Measurements from ENCODE around the gene SMC5.

DNA sequence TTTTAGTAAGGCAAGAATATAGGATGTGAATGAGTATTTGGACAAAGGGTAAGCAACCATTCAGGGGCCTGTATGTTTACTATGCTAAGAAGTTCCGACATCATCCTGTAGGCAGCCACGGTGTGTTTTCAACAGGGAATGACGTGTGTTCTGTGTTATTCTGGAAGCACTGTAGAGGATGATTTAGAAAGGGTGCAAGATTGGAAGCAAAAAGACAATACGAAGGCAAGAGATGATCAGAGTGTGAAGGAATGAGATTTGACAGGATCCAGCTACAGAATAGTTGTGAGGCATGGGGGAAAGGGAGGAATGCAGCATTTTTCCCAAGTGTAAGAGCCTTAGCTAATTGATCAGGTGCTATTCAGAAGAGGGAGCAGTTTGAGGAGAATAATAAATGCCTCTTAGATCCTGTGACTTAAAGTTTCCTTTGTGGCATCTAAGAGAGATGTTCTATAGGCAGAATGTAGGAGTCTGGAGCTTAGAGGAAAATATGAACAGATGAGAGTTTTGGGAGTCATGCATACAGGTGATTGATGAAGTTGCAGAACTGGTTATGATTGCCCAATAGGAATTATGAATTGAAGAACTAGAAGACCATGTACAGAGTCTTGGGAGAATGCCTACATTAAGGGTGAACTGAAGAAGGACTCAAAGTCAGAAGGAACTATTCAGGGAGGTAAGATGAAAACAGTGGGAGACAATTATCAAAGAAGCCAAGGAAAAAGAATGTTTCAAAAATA lies 2.5 kb downstream of the SMC5 start:
- TF ChIP-seq, protein P1, sequence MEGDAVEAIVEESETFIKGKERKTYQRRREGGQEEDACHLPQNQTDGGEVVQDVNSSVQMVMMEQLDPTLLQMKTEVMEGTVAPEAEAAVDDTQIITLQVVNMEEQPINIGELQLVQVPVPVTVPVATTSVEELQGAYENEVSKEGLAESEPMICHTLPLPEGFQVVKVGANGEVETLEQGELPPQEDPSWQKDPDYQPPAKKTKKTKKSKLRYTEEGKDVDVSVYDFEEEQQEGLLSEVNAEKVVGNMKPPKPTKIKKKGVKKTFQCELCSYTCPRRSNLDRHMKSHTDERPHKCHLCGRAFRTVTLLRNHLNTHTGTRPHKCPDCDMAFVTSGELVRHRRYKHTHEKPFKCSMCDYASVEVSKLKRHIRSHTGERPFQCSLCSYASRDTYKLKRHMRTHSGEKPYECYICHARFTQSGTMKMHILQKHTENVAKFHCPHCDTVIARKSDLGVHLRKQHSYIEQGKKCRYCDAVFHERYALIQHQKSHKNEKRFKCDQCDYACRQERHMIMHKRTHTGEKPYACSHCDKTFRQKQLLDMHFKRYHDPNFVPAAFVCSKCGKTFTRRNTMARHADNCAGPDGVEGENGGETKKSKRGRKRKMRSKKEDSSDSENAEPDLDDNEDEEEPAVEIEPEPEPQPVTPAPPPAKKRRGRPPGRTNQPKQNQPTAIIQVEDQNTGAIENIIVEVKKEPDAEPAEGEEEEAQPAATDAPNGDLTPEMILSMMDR (IDR thresholded peaks at IDR 0.05; ENCODE audit: low read depth, low read length, missing input control): no peak
- TF ChIP-seq YY1 (IDR thresholded peaks at IDR 0.05): no peak
- no peak for TF ChIP-seq SP1 (IDR thresholded peaks at IDR 0.05)
- TF ChIP-seq, protein P2, sequence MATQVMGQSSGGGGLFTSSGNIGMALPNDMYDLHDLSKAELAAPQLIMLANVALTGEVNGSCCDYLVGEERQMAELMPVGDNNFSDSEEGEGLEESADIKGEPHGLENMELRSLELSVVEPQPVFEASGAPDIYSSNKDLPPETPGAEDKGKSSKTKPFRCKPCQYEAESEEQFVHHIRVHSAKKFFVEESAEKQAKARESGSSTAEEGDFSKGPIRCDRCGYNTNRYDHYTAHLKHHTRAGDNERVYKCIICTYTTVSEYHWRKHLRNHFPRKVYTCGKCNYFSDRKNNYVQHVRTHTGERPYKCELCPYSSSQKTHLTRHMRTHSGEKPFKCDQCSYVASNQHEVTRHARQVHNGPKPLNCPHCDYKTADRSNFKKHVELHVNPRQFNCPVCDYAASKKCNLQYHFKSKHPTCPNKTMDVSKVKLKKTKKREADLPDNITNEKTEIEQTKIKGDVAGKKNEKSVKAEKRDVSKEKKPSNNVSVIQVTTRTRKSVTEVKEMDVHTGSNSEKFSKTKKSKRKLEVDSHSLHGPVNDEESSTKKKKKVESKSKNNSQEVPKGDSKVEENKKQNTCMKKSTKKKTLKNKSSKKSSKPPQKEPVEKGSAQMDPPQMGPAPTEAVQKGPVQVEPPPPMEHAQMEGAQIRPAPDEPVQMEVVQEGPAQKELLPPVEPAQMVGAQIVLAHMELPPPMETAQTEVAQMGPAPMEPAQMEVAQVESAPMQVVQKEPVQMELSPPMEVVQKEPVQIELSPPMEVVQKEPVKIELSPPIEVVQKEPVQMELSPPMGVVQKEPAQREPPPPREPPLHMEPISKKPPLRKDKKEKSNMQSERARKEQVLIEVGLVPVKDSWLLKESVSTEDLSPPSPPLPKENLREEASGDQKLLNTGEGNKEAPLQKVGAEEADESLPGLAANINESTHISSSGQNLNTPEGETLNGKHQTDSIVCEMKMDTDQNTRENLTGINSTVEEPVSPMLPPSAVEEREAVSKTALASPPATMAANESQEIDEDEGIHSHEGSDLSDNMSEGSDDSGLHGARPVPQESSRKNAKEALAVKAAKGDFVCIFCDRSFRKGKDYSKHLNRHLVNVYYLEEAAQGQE (IDR thresholded peaks at IDR 0.05): no peak
- no peak for TF ChIP-seq FOXA1 (IDR thresholded peaks at IDR 0.05)
- TF ChIP-seq, protein P3, sequence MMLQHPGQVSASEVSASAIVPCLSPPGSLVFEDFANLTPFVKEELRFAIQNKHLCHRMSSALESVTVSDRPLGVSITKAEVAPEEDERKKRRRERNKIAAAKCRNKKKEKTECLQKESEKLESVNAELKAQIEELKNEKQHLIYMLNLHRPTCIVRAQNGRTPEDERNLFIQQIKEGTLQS (IDR thresholded peaks at IDR 0.05): no peak
- TF ChIP-seq RXRA (IDR thresholded peaks at IDR 0.05): no peak
- no peak for TF ChIP-seq TAF1 (conservative IDR thresholded peaks at IDR 0.05)

Measured in liver (tissue), 3 donors.